H7 (cell line): ENCODE data around the gene JPH3. TPM values are rescaled to one million over a fixed set of nuclear protein-coding genes. Genes with fewer than 3 reads are reported as not detected.

Source experiments
- DNase-seq: peaks from one replicate; pipeline ENCODE4 v3.0.0; 2012
- H3K27me3 ChIP-seq: 2 replicates; pipeline ENCODE4 v1.6.0; 2011; ENCODE audit warnings: mild to moderate bottlenecking, low read length; ENCODE audit not compliant: control insufficient read depth, insufficient read depth
- H3K36me3 ChIP-seq: replicated peaks from 2 replicates; pipeline ENCODE4 v1.5.1; 2011; ENCODE audit warnings: low read length; ENCODE audit not compliant: control insufficient read depth, insufficient read depth
- H3K4me3 ChIP-seq: 2 replicates; pipeline ENCODE4 v1.5.1; 2011; ENCODE audit warnings: low read depth, mild to moderate bottlenecking, control low read depth, low read length, moderate library complexity; ENCODE audit not compliant: insufficient read depth
- total RNA-seq: library from RNA; depleted of rRNA; stranded (reverse); fragments of >200 nt; shearing (Covaris generic); gene quantifications from 2 replicates; pipeline ENCODE4 v1.2.3, GENCODE V29; 2014; rRNA removed

The JPH3 gene
- total RNA-seq: 24.0 and 25.6 TPM in 2 replicates

DNA sequence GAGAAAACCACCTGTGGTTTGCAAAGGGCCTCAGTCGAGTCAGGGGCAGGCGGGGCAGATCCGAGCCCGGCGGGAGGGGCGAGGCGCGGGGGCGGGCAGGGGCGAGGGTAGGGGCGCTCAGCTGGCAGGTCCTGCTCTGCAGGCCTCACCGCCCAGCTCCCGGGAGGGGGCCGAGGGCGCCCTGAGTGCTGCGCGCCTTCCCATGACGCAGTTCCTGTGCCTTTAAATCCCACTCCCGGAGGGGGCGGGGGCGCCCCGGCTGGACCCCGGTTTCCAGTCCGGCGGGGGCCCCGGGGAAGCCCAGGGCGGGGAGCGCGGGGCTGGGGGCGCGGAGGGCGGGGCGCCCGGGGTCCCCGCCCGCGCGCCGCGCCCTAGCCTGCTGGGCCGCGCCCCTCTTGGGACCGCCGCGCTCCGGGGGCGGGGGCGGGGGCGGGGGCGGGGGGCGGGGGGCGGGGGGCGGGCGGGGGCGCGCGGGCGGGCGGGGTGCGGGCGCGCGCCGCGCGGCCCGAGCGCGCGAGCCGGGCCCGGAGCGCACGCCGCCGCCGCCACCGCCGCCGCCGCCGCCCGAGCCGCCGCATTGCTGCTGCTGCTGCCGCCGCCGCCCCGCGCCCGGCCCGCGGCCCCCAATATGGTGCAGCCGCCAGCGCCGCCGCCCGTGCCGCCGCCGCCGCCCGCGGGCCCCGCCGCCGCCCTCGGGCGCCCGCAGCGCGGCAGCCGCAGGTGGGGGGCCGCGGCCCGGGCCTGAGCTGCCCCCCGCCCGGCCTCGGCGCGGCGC is at the start of gene JPH3:
JPH3 (plus strand) TSS at position 508 of the 775 bp plus-strand sequence. CDS start 639 bp downstream, outside the sequence.
- DNase-seq: peak; percentile 95
- peak within 1 kb of the TSS; percentile 83 for H3K4me3 ChIP-seq
- no peaks in the 10 kb centered on the region for H3K36me3 ChIP-seq
- peaks cover 13% of the 10 kb centered on the region for H3K27me3 ChIP-seq

DNA sequence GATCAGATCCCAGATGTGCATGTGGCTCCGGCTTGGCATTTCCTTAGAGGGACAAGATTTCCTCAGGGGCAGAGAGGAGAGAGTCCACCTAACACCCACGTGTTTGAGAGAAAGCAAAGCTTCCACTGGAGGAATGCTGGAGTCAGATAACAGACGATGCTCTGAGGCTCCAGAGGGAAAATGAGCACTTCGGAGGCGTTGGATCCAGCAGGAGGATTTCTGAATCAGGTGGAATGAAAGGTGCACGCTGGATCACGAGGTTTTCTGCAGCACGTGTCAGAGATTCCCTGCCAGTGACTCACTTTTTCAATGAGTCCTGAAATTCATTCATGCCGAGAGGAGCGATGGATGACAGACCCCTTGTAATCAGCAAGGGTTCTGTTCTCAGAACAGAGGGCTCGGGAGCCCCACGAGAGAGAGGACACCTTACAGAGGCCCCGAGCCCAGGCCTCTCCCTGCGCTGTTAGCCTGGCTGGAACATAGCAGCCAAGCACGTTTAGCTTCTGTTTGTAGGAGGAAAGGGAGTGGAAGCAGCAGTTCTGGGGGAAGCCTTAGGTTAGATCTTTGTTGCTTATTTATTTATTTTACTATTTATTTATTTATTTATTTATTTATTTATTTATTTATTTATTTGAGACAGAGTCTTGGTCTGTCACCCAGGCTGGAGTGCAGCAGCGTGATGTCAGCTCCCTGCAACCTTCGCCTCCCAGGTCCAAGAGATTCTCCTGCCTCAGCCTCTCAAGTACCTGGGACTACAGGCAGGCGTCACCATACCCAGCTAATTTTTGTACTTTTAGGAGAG is 49.3 kb upstream of the JPH3 start:
- no peak overlapping the region for H3K4me3 ChIP-seq
- peak; percentile 37 for DNase-seq
- no peaks in the 10 kb centered on the region for H3K27me3 ChIP-seq
- no peaks in the 10 kb centered on the region for H3K36me3 ChIP-seq

DNA sequence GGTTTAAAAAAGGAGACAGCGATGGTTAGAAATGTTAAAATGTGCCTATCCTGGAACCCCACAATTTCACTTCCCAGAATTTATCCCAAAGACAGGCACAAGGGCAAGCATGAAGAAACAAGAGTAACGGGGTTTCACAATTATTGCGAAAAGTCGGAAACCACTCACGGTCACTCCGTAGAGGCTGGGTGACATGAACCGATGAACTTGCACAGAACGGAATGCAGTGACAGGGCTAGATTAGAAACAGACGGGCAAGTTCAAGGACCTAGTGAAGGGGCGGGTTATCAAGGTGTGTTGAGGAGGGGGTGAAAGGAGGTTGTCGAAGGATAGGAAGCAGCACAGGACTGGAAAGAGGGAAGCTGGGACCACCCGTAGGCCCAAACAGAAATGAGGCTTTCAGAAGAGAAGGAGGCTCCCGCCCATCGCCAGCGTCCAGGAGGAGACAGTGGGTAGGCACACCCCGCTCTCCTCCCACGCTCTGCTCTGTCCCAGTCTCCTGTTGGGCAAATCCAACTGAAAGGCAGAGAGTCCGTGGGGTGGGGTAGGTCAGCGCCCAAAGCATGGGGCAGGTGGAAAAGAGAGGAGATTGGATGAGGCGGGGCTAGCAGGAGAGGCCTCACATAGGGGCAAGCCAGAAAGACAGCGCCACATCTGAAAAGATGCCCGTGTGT is 47.4 kb upstream of the JPH3 start:
- H3K4me3 ChIP-seq: no peak overlapping the region
- DNase-seq: peak; percentile 26
- no peaks in the 10 kb centered on the region for H3K36me3 ChIP-seq
- H3K27me3 ChIP-seq: no peaks in the 10 kb centered on the region

DNA sequence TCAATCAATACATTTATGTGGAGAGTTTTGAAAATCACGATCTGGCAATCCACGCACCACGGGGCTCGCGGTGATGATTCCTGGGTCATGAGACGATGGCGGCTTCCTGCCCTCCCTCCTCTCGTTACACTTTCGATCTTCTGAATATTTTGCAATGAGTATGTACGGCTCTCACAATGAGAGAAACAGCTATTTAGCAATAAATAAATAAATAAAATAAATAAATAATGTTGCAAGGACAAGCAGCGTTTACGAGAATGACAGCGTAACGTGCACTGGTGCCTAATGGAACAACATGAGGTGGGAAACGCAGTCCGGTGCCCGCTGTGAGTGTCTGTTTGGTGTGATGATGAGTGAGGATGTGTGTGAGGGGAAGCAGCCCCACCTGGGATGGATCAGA is 46.7 kb upstream of the JPH3 start:
- Histone ChIP-seq H3K27me3 (no peaks in the 10 kb centered on the region), H3K4me3 (no peak overlapping the region), H3K36me3 (no peaks in the 10 kb centered on the region)
- no peak for DNase-seq

DNA sequence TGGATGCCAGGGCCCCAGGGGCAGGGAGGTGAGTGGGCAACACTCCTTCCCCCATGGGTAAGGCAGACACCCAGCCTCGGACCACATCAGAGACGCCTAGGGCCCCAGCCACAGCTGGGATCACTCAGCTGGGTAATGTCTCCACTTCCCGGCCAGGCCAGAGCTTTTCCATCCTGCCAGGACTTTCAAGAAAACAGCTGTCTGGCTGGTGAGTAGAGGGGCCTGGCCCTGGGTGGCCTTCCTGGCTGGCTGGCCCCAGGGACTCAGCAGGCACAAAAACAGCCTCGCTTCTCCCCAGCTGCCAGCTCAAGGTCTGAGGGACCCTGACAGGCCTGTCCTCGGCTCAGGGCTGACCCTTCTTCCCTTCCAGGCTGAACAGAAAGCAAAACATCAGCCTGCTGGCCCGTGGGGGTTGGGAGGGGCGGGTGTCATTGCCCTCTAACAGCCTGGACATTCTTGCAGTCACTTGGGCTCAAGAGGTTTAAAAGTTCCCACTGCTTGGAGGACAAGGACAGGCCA is 45.3 kb upstream of the JPH3 start:
- Histone ChIP-seq H3K4me3 (no peak overlapping the region), H3K36me3 (no peaks in the 10 kb centered on the region), H3K27me3 (no peaks in the 10 kb centered on the region)
- DNase-seq: peak; percentile 55

DNA sequence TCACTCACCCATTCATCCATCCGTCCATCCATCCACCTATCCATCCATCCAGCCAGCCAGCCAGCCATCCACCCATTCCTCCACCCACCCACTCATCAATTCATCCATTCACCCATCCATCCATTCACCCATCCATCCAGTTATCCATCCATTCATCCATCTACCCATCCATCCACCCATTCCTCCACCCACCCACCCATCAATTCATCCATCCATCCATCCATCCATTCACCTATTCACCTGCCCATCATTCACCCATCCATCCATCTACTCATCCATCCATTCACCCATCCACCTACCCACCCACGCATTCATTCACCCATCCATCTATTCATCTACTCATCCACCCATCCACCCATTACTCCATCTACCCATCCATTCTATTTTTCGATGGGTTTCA is 43.6 kb upstream of the JPH3 start:
- no peaks in the 10 kb centered on the region for H3K27me3 ChIP-seq
- no peak overlapping the region for H3K4me3 ChIP-seq
- no peaks in the 10 kb centered on the region for H3K36me3 ChIP-seq
- DNase-seq: no peak

DNA sequence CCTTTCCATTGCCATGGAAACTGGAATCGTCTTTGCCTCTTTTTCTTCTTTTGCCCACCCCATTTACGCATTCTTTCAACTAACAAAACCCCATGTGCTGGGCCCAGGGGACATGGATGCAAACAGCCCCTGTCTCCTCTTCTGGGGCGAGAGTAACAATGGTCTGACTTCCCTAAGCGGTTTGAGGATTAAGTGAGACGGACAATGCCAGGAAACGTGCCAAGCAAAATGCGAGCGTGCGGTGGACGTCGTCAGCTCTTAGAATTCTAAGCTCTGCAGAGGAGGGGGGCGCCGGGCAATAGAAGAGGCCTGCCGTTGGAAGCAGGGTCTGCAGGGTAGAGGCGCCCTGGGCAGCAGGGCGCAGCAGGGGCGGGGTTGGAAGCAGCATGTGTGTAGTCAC is 42.4 kb upstream of the JPH3 start:
- H3K4me3 ChIP-seq: no peak overlapping the region
- DNase-seq: no peak
- no peaks in the 10 kb centered on the region for H3K36me3 ChIP-seq
- no peaks in the 10 kb centered on the region for H3K27me3 ChIP-seq

DNA sequence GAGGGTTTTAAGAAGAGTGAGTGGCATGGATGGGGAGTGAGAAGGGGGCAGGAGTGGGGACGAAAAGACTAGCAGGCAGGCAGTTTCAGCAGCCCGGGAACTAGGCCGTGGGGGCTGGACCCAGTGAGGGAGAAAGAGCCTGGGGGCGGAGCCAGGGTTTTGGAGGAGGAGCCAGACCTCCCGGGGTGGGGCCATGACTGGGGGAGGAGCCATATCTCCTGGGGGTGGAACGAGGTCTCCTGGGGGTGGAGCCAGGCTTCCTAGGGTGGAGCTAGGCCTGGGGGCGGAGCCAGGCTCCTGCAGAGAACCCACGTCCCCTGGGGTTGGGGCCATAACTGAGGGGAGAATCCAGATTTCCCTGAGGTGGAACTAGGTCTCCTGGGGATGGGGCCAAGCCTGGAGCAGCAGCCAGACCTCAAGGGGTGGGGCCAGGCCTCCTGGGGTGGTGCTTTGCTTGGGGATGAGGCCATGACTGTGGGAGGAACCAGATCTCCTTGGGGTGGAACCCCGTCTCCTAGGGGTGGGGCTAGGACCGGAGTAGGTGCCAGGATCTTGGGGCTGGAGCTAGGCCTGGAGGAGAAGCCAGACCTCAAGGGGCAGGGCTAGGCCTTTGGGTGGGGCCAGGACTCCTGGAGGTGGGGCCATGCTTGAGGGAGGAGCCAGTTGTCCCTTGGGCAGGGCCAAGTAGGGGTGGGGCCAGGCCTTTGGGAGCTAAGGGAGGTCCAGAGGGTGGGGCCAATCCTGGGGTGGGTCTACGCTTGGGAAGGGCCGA is 41.7 kb upstream of the JPH3 start:
- Histone ChIP-seq H3K27me3 (no peaks in the 10 kb centered on the region), H3K4me3 (no peak overlapping the region), H3K36me3 (no peaks in the 10 kb centered on the region)
- DNase-seq: peak; percentile 97

DNA sequence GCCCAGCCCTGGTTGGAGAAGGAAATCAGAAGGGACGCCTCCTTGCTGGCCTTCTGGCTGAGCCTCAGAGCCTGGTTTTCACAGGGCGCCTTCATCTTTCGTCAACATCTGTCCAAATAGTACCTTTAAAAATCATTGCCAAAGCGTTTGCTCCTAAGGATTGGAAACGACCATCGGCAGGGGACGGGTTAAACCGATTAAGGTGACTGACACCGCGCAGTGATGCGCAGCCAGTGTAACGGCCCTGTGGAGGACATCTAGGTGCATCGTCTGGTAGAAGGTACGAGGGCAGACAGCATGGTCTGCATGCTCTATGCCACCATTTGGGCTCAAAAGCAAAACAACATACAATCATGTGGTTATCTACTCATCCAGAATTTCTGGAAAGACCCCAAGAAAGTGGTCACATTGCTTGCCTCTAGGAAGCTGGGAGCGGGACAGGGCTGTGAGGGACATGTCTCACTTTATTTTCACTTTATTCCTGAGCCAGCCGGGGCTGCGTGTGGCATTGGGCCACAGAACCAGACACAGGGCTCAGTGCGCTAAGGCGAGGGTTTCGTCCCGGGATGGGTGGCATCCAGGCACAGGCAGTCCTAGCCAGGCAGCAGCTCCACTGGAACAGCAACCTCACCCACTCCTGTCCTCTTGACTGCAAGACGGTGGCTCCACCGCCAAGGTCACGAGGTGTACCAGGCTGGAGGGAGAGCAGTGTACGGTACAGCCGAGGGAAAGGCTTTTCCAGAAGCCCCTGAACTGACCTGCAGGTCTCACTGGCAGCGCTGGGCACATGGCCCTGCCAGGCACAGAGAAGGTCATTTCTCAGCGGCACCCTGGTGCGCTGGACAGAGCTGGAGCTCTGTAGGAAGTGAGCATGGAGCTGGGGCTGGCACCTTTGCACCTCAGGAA is 40.9 kb upstream of the JPH3 start:
- no peaks in the 10 kb centered on the region for H3K27me3 ChIP-seq
- DNase-seq: peak; percentile 37
- H3K4me3 ChIP-seq: no peak overlapping the region
- no peaks in the 10 kb centered on the region for H3K36me3 ChIP-seq

DNA sequence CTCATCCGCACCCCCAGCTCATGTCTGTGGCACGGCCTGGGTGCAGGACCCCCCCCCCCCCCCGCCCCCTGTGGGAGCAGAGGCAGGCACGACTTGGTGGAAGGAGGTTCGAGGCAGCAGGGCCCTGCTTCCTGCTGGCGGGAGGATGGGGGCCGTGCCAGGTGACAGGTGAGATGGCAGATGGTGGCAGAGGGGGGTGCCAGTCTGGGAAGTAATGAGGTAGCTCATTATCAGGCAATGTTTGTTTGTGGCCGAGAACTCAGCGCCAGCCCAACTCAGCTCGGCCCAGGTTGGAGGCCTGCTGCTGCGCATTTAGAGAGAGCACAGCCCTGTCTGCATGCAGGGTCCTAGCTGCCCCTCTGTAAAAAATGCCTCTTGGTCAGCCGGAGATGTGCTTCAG is 40.1 kb upstream of the JPH3 start:
- H3K36me3 ChIP-seq: no peaks in the 10 kb centered on the region
- no peak overlapping the region for H3K4me3 ChIP-seq
- H3K27me3 ChIP-seq: no peaks in the 10 kb centered on the region
- DNase-seq: no peak

DNA sequence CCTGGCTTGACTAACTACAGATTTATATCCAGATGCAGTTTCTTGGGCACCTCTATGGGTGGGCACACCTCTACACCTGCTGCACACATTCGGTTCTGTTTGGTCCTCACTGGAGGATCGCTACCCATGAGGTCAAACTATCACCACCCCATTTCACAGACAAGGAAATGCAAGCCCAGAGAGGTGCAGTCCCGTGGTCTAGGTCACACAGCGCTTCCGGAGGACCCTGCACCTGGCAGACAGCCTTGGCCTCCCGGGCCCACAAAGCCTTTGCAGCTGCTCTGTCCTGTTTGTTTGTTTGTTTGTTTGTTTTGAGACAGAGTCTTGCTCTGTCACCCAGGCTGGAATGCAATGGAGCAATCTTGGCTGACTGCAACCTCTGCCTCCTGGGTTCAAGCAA is 39.3 kb upstream of the JPH3 start:
- Histone ChIP-seq H3K27me3 (no peaks in the 10 kb centered on the region), H3K4me3 (no peak overlapping the region), H3K36me3 (no peaks in the 10 kb centered on the region)
- no peak for DNase-seq

DNA sequence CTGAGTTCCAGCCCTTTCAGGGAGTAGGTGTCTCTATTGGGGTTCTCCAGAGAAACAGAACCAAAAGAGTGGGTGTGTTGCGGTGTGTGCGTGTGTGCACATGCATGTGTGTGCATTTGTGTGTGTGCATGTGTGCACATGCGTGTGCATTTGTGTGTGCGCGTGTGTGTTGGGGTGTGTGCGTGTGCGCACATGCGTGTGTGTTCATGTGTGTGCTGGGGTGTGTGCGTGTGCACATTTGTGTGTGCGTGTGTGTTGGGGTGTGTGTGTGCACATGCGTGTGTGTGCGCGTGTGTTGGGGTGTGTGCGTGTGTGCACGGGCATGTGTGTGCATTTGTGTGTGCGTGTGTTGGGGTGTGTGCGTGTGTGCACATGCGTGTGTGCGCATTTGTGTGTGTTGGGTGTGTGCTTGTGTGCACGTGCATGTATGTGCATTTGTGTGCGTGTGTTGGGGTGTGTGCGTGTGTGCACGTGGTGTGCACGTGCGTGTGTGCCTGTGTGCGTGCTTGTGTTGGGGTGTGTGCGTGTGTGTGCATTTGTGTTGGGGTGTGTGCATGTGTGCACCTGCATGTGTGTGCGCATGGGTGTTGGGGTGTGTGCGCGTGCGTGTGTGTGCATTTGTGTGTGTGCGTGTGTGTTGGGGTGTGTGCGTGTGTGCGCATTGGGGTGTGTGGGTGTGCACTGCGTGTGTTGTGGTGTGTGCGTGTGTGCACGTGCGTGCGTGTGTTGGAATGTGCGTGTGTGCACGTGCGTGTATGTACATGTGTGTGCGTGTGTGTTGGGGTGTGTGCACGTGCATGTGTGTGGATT is 38.4 kb upstream of the JPH3 start:
- H3K4me3 ChIP-seq: no peak overlapping the region
- no peaks in the 10 kb centered on the region for H3K36me3 ChIP-seq

DNA sequence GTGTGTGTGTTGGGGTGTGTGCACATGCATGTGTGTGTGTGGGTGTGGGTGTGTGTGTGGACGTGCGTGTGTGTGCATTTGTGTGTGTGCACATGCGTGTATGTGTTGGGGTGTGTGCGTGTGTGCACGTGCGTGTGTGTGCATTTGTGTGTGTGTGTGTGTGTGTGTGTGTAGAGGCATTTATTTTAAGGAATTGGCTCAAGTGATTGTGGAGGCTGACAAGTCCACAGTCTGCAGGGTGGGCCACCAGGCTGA is 37.9 kb upstream of the JPH3 start:
- H3K4me3 ChIP-seq: no peak overlapping the region
- no peak for DNase-seq
- no peaks in the 10 kb centered on the region for H3K36me3 ChIP-seq
- no peaks in the 10 kb centered on the region for H3K27me3 ChIP-seq

More for the DNA sequence above, 38.4 kb upstream of the JPH3 start:
- DNase-seq: no peak
- no peaks in the 10 kb centered on the region for H3K27me3 ChIP-seq
